K562 (cell line): ENCODE results near the gene VIT. TPM values are rescaled to one million over a fixed set of nuclear protein-coding genes. Genes with fewer than 3 reads are reported as not detected.
A peak's percentile ranks its signal among the peaks of the same experiment; 100 is the strongest.
"Not testable (repeated sequence)": the region's sequence is repeated elsewhere in the genome, so short reads cannot be mapped to it uniquely, and the experiment has no call there.

Source experiments
- ATAC-seq: fragments of 200-7000 bp; cut with Tn5 transposase; 3 replicates; pipeline ENCODE4 v1.9.1; 2020; ENCODE audit warnings: moderate library complexity
- BruUV-seq: library from RNA; stranded (reverse); fragments of 400-500 nt; replicated peaks from 2 replicates; lab custom pipeline; 2021; lab: Mats Ljungman, UMichigan
- CTCF ChIA-PET: fragments of 300-600 bp; formaldehyde crosslinking; extraction: SDS; loops from one replicate; lab custom pipeline; 2021; ENCODE audit warnings: low intra/inter-chr PET ratio; lab: Yijun Ruan, JAX
- POLR2A ChIA-PET: fragments of 300-600, 350-650 bp; sonication (Branson Sonifier 250); formaldehyde crosslinking; extraction: SDS; loops from one replicate; lab custom pipeline; 2021; ENCODE audit warnings: antibody characterized with exemption, inconsistent platforms; lab: Yijun Ruan, JAX
- DNase-seq, 4 experiments: peaks; one replicate each; pipeline versions ENCODE4 v3.0.0 to v3.0.0-alpha.2; 2011 to 2018; ENCODE audit warnings: low spot score in 3 of 4, mixed read lengths in 3 of 4; ENCODE audit errors: extremely low read depth in 1 of 4
- FAIRE-seq: peaks from 2 replicates; lab custom pipeline; 2011; peaks lifted over from hg19 to GRCh38; lab: Jason Lieb, UNC
- H2AFZ ChIP-seq: 2 replicates; pipeline ENCODE4 v1.6.0; 2011; ENCODE audit warnings: low read depth, low read length, control low read depth, inconsistent platforms
- H3K27ac ChIP-seq: fragments of 200-600 bp; 3 replicates; pipeline ENCODE4 v1.8.0; 2011; ENCODE audit warnings: low read depth, mild to moderate bottlenecking, control low read depth, inconsistent platforms, low read length, moderate library complexity, mixed read lengths; ENCODE audit errors: extremely low read depth
- H3K27me3 ChIP-seq, 2 experiments: fragments of 300-600 bp in 1 of 2; 2 replicates in 1 of 2; 3 replicates in 1 of 2; pipeline versions ENCODE4 v1.6.0 to v1.8.0; 2011; ENCODE audit warnings: inconsistent platforms in 2 of 2, low read length in 2 of 2, mild to moderate bottlenecking in 1 of 2, mixed read lengths in 1 of 2, moderate library complexity in 1 of 2; ENCODE audit not compliant: control insufficient read depth in 2 of 2, insufficient read depth in 2 of 2
- H3K36me3 ChIP-seq: fragments of 300-600 bp; 3 replicates; pipeline ENCODE4 v1.8.0; 2011; ENCODE audit warnings: mild to moderate bottlenecking, low read length, inconsistent platforms; ENCODE audit not compliant: control insufficient read depth, insufficient read depth
- H3K4me1 ChIP-seq, 2 experiments: fragments of 200-600 bp in 1 of 2; replicated peaks in 1 of 2; 2 replicates in 1 of 2; 3 replicates in 1 of 2; pipeline versions ENCODE4 v1.5.1 to v1.8.0; 2011; ENCODE audit warnings: inconsistent platforms in 2 of 2, low read length in 2 of 2, mild to moderate bottlenecking in 1 of 2, mixed read lengths in 1 of 2, moderate library complexity in 1 of 2; ENCODE audit not compliant: control insufficient read depth in 2 of 2, insufficient read depth in 2 of 2
- H3K4me2 ChIP-seq: 2 replicates; pipeline ENCODE4 v1.6.1; 2011; ENCODE audit warnings: low read length, control low read depth, inconsistent platforms, mixed read lengths; ENCODE audit not compliant: insufficient read depth
- H3K4me3 ChIP-seq: fragments of 200-600 bp; sonication (generic), shearing (Covaris generic); 2 replicates; pipeline ENCODE4 v1.5.1; 2016; ENCODE audit warnings: control low read depth, inconsistent platforms
- H3K79me2 ChIP-seq: fragments of 200-600 bp; 3 replicates; pipeline ENCODE4 v1.8.0; 2011; ENCODE audit warnings: low read length, inconsistent platforms; ENCODE audit not compliant: control insufficient read depth, insufficient read depth
- H3K9ac ChIP-seq, 2 experiments: 2 replicates each; pipeline versions ENCODE4 v1.6.0 to v1.6.1; 2011; ENCODE audit warnings: low read depth in 2 of 2, low read length in 2 of 2, control low read depth in 1 of 2, inconsistent platforms in 1 of 2, mild to moderate bottlenecking in 1 of 2, mixed read lengths in 1 of 2; ENCODE audit not compliant: insufficient read depth in 1 of 2
- H3K9me1 ChIP-seq: one replicate; pipeline ENCODE4 v1.6.0; 2011; ENCODE audit warnings: inconsistent platforms, mild to moderate bottlenecking, low read length, moderate library complexity; ENCODE audit not compliant: control insufficient read depth, insufficient read depth
- H3K9me3 ChIP-seq: replicated peaks from 2 replicates; pipeline ENCODE4 v1.5.1; 2011; ENCODE audit warnings: low read depth, low read length, inconsistent platforms; ENCODE audit not compliant: control insufficient read depth, insufficient read depth
- H4K20me1 ChIP-seq: replicated peaks from 2 replicates; pipeline ENCODE4 v1.6.1; 2011; ENCODE audit warnings: low read length, inconsistent platforms, mixed read lengths; ENCODE audit not compliant: control insufficient read depth, insufficient read depth
- C11orf30 ChIP-seq: fragments of 450-650 bp; IDR thresholded peaks from 2 replicates; pipeline ENCODE4 v1.6.1; 2016; ENCODE audit warnings: low read depth, mild to moderate bottlenecking
- MAFF ChIP-seq: IDR thresholded peaks from 2 replicates; pipeline ENCODE4 v1.6.1; 2012; ENCODE audit warnings: low read length, improper control_type of control experiment
- MAFK ChIP-seq: IDR thresholded peaks from 2 replicates; pipeline ENCODE4 v1.6.1; 2011; ENCODE audit warnings: low read length, improper control_type of control experiment
- ZNF316 ChIP-seq: fragments of 450-650 bp; IDR thresholded peaks from 2 replicates; pipeline ENCODE4 v1.6.1; 2016
- ZNF583 ChIP-seq: fragments of 250-450 bp; sonication (Bioruptor Pico); IDR thresholded peaks from 2 replicates; pipeline ENCODE4 v1.4.0; 2020
- WGBS: fragments of 100-300 bp; shearing (Covaris generic); methylation state at CpG from one replicate; pipeline ENCODE4 v1.1.6; 2016; ENCODE audit warnings: low coverage, mixed read lengths; ENCODE audit not compliant: insufficient coverage; ENCODE audit errors: missing lambda C conversion rate; 5-methylcytosine and 5-hydroxymethylcytosine counted together
- in situ Hi-C: fragments of 300-500 bp; cut with MboI; formaldehyde crosslinking; loops from 4 replicates; pipeline ENCODE4 v1.15.0; 2018; ENCODE audit warnings: inconsistent platforms, mixed read lengths
- intact Hi-C: fragments of 100-400 bp; cut with micrococcal nuclease; formaldehyde crosslinking; loops from 2 replicates; pipeline ENCODE4 v1.14.2; 2022
- polyA plus RNA-seq, 8 experiments: library from polyadenylated mRNA; depleted of rRNA in 4 of 8; stranded (reverse) in 5 of 8; unstranded in 3 of 8; fragments of >200 nt; fragmentation: Nextera tagmentation in 2 of 8; fragmentation: Illumina TruSeq in 1 of 8; extraction: Ambion mirVana in 2 of 8; extraction: Trizol in 1 of 8; gene quantifications; 2 replicates each; pipeline versions ENCODE4 v1.2.1 to v1.2.3, GENCODE V29; 2011 to 2014; ENCODE audit warnings: inconsistent platforms in 1 of 8, missing spikeins in 1 of 8
- total RNA-seq, 7 experiments: library from RNA; depleted of rRNA in 6 of 7; stranded (reverse); fragments of >200 nt in 6 of 7; fragmentation: Illumina TruSeq in 2 of 7; extraction: Trizol in 2 of 7; gene quantifications; 2 replicates each; pipeline versions ENCODE4 v1.2.1 to v1.2.3, GENCODE V29; 2011 to 2021; ENCODE audit warnings: low replicate concordance in 1 of 7

VIT gene
- total and polyA plus RNA-seq, 9 of the 15 experiments (the other 6 are each of a cell fraction or from before 2014, with no cell fraction given): not detected

GRCh38 chr2:36689013-36689412, 7.5 kb upstream of the VIT start:
- H3K9ac ChIP-seq, DNase-seq, CTCF ChIA-PET, POLR2A ChIA-PET, ATAC-seq, H3K79me2 ChIP-seq, H3K4me2 ChIP-seq, H3K27ac ChIP-seq, H4K20me1 ChIP-seq, H3K4me1 ChIP-seq, in situ Hi-C loops, H3K27me3 ChIP-seq, H3K36me3 ChIP-seq, H3K9me3 ChIP-seq, H3K9me1 ChIP-seq, intact Hi-C loops, H3K4me3 ChIP-seq, FAIRE-seq, BruUV-seq: not testable (repeated sequence)
- 15% methylated on average over 15 of the region's 15 CpGs for WGBS
- H2AFZ ChIP-seq: 0 out of 2 replicates have a peak overlapping the region, but pooled peaks have one; percentile 7

- Histone ChIP-seq H3K79me2 (no peaks in the 10 kb centered on the region), H4K20me1 (no peaks in the 10 kb centered on the region), H3K9ac (no peak overlapping the region), H3K4me2 (no peak overlapping the region), H3K4me1 (peaks cover 0 to 4% of the 10 kb centered on the region in 2 experiments; a peak in 1 of 5 replicates), H3K36me3 (no peaks in the 10 kb centered on the region), H3K9me1 (no peaks in the 10 kb centered on the region), H2AFZ (no peak overlapping the region)
- CTCF ChIA-PET: interaction anchor here (0.6 kb wide), 1 partner anchor 747 kb away, joined by 3 read pairs; no protein-coding TSS in a partner anchor
- no peak for FAIRE-seq
- intact Hi-C loops (no loop called here), in situ Hi-C loops (no loop called here)
- no peak for ATAC-seq
- BruUV-seq: no TSS peak
- peak; percentile 9; the same call in 1 of the 2 replicates for TF ChIP-seq C11orf30
- TF ChIP-seq MAFF: peak; percentile 43
- TF ChIP-seq ZNF316: peak; percentile 56
- TF ChIP-seq ZNF583: no peak
- TF ChIP-seq MAFK: 0 out of 2 replicates have a peak, but pooled peaks have one; percentile 12
- TF ChIP-seq, all 486 proteins: peak for 4
- 5% methylated on average over 2 of the region's 2 CpGs for WGBS
- no peak for DNase-seq
- H3K9me3 ChIP-seq: no peaks in the 10 kb centered on the region
- H3K4me3 ChIP-seq: no peak overlapping the region
- H3K27me3 ChIP-seq: no peaks in the 10 kb centered on the region; a peak in 1 of 5 replicates
- POLR2A ChIA-PET: no interaction called here
- no peak overlapping the region for H3K27ac ChIP-seq
Measured at GRCh38 chr2:36692121-36692520, 4.4 kb upstream of the VIT start.
